Neuronal stem cell (in vitro differentiated cells): Measurements from ENCODE around the gene KLF2. TPM values are rescaled to one million over a fixed set of nuclear protein-coding genes. Genes with fewer than 3 reads are reported as not detected.

Source experiments
- DNase-seq: peaks from one replicate; pipeline ENCODE4 v3.0.0-alpha.2; 2013; ENCODE audit warnings: low spot score
- H2AFZ ChIP-seq: one replicate; pipeline ENCODE4 v1.6.1; 2013; ENCODE audit warnings: mild to moderate bottlenecking, low read length, inconsistent platforms
- H2AK5ac ChIP-seq: 2 replicates; pipeline ENCODE4 v1.6.1; 2013; ENCODE audit warnings: low read depth, mild to moderate bottlenecking, inconsistent platforms, low read length, moderate library complexity, mixed read lengths
- H2BK120ac ChIP-seq: 2 replicates; pipeline ENCODE4 v1.6.1; 2013; ENCODE audit warnings: low read depth, mild to moderate bottlenecking, inconsistent platforms, low read length, moderate library complexity, mixed read lengths
- H2BK12ac ChIP-seq: one replicate; pipeline ENCODE4 v1.6.1; 2013; ENCODE audit warnings: low read length, inconsistent platforms
- H2BK15ac ChIP-seq: 2 replicates; pipeline ENCODE4 v1.6.1; 2013; ENCODE audit warnings: mild to moderate bottlenecking, low read length, inconsistent platforms, mixed read lengths
- H2BK5ac ChIP-seq: one replicate; pipeline ENCODE4 v1.6.1; 2013; ENCODE audit warnings: inconsistent platforms, mild to moderate bottlenecking, low read length, moderate library complexity
- H3K14ac ChIP-seq: one replicate; pipeline ENCODE4 v1.6.1; 2013; ENCODE audit warnings: low read length, inconsistent platforms
- H3K18ac ChIP-seq: 2 replicates; pipeline ENCODE4 v1.6.1; 2013; ENCODE audit warnings: low read length, inconsistent platforms
- H3K23ac ChIP-seq: 2 replicates; pipeline ENCODE4 v1.6.1; 2013; ENCODE audit warnings: low read depth, mild to moderate bottlenecking, mixed read lengths, low read length, inconsistent platforms; ENCODE audit not compliant: poor library complexity
- H3K27ac ChIP-seq: replicated peaks from 3 replicates; pipeline ENCODE4 v1.5.1; 2013; ENCODE audit warnings: low read length, inconsistent platforms
- H3K27me3 ChIP-seq, 3 experiments: 2 replicates each; pipeline ENCODE4 v1.6.1; 2013; ENCODE audit warnings: low read length in 3 of 3, mild to moderate bottlenecking in 2 of 3, inconsistent platforms in 1 of 3, low read depth in 1 of 3, mixed read lengths in 1 of 3, moderate library complexity in 1 of 3; ENCODE audit not compliant: control insufficient read depth in 3 of 3, insufficient read depth in 3 of 3
- H3K36me3 ChIP-seq, 2 donors: replicated peaks in 1 of 2; 2 replicates each; pipeline ENCODE4 v1.6.1; 2013; ENCODE audit warnings: low read length in 2 of 2; ENCODE audit not compliant: control insufficient read depth in 2 of 2, insufficient read depth in 2 of 2
- H3K4ac ChIP-seq: 2 replicates; pipeline ENCODE4 v1.6.1; 2013; ENCODE audit warnings: inconsistent platforms, mild to moderate bottlenecking, low read length, moderate library complexity
- H3K4me1 ChIP-seq, 2 donors: 1 replicate in 1 of 2; 2 replicates in 1 of 2; pipeline ENCODE4 v1.6.1; 2013; ENCODE audit warnings: low read length in 2 of 2, low read depth in 1 of 2; ENCODE audit not compliant: control insufficient read depth in 2 of 2, insufficient read depth in 1 of 2
- H3K4me2 ChIP-seq: one replicate; pipeline ENCODE4 v1.6.1; 2013; ENCODE audit warnings: mild to moderate bottlenecking, low read length, inconsistent platforms; ENCODE audit not compliant: insufficient read depth, poor library complexity, severe bottlenecking
- H3K4me3 ChIP-seq, 2 donors: 2 replicates each; pipeline ENCODE4 v1.5.1; 2013; ENCODE audit warnings: low read length in 2 of 2, mild to moderate bottlenecking in 2 of 2, inconsistent platforms in 1 of 2, moderate library complexity in 1 of 2
- H3K79me1 ChIP-seq: one replicate; pipeline ENCODE4 v1.6.1; 2013; ENCODE audit warnings: low read depth, mild to moderate bottlenecking, inconsistent platforms, low read length, moderate library complexity
- H3K9ac ChIP-seq: one replicate; pipeline ENCODE4 v1.6.1; 2013; ENCODE audit warnings: mild to moderate bottlenecking, low read depth, low read length, inconsistent platforms; ENCODE audit not compliant: poor library complexity
- H3K9me3 ChIP-seq, 2 donors: replicated peaks in 1 of 2; 2 replicates each; pipeline versions ENCODE3 to v1.6.1; 2013; ENCODE audit warnings: low read length in 2 of 2, mild to moderate bottlenecking in 2 of 2, inconsistent platforms in 1 of 2, low read depth in 1 of 2, mixed read lengths in 1 of 2, moderate library complexity in 1 of 2; ENCODE audit not compliant: control insufficient read depth in 2 of 2, insufficient read depth in 1 of 2
- H4K8ac ChIP-seq: one replicate; pipeline ENCODE4 v1.6.1; 2013; ENCODE audit warnings: low read depth, mild to moderate bottlenecking, inconsistent platforms, low read length, moderate library complexity
- H4K91ac ChIP-seq: one replicate; pipeline ENCODE4 v1.6.1; 2013; ENCODE audit warnings: low read length, low read depth, mild to moderate bottlenecking, inconsistent platforms; ENCODE audit not compliant: poor library complexity
- WGBS, 2 donors: extraction: QIAGEN DNeasy Blood & Tissue Kit; methylation state at CpG; one replicate each; pipeline ENCODE4 v1.1.7; 2013; ENCODE audit warnings: missing lambda C conversion rate in 2 of 2, mixed read lengths in 1 of 2; ENCODE audit not compliant: insufficient read length in 2 of 2, insufficient replicate concordance in 1 of 2; ENCODE audit errors: extremely low coverage in 2 of 2; 5-methylcytosine and 5-hydroxymethylcytosine counted together
- polyA plus RNA-seq, 2 experiments: library from polyadenylated mRNA; stranded (reverse); fragments of 200-250 nt; gene quantifications; one replicate each; pipeline ENCODE4 v1.2.3, GENCODE V29; 2013

KLF2 gene
- 0.13 TPM for polyA plus RNA-seq (2013, experiment 1 of 2)
- 0.12 TPM for polyA plus RNA-seq (2013, experiment 2 of 2)

DNA sequence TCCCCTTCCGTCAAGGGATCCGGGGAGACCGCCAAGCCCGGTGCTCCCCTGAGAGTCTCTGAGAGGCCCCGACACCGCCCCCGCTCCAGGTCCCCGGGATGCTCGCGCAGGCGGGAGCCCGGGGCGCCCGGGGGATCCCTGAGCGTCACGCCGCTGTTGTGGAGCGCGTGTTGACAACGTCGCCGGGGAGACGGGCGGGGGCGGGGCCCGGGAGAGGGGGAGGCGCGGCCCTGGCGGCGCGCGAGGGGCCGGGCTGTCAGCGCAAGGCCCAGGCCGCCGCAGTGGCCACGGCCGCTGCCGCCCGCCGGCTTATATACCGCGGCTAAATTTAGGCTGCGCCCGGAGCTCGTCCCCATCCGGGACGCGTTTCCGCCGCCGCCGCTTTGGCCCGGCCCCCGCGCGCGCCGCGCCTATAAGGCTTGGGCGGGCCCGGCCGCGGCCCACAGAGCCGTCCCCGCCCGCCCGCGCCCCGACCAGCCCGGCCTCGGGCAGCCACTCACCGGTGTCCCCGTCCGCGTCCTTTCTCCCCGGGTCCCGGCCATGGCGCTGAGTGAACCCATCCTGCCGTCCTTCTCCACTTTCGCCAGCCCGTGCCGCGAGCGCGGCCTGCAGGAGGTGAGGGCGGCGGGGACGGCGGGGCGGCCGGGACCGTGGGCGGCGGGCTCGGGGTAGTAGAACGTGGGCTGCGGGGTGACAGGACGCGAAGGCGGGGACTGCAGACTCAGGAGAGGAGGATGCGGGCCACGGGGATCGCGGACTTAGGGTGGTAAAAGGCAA, at the start of gene KLF2:
Gene KLF2, plus strand, starts transcription at position 443 of the 777 bp plus-strand sequence. Its CDS starts 98 bp downstream, at position 541.
- DNase-seq, result peak; percentile 78
- Histone ChIP-seq H3K4me1 (peaks cover 0 to 7% of the 10 kb centered on the region in 2 donors), H3K4me3 (peak within 1 kb of the TSS; percentile 64 to 78), H3K18ac (peak within 1 kb of the TSS; percentile 83), H3K9me3 (peaks cover 0 to 1% of the 10 kb centered on the region in 2 donors), H3K9ac (peak within 1 kb of the TSS; percentile 77), H2AK5ac (peak within 1 kb of the TSS; percentile 25), H4K91ac (no peak within 1 kb of the TSS), H3K14ac (peak within 1 kb of the TSS; percentile 8), H3K4me2 (peak within 1 kb of the TSS; percentile 93), H3K27me3 (peaks cover 34 to 69% (median 35%) of the 10 kb centered on the region in 3 experiments), H2AFZ (peak within 1 kb of the TSS; percentile 97), H3K23ac (peak within 1 kb of the TSS; percentile 91), H2BK15ac (no peak within 1 kb of the TSS), H2BK12ac (no peak within 1 kb of the TSS), H2BK5ac (no peak within 1 kb of the TSS), H3K4ac (no peak within 1 kb of the TSS), H2BK120ac (peak within 1 kb of the TSS; percentile 47), H4K8ac (no peak within 1 kb of the TSS), H3K79me1 (no peaks in the 10 kb centered on the region), H3K27ac (no peak within 1 kb of the TSS), H3K36me3 (peaks cover 0 to 2% of the 10 kb centered on the region in 2 donors)
- no CpG with 5 or more reads among the region's 105 CpGs for WGBS, 2 donors

DNA sequence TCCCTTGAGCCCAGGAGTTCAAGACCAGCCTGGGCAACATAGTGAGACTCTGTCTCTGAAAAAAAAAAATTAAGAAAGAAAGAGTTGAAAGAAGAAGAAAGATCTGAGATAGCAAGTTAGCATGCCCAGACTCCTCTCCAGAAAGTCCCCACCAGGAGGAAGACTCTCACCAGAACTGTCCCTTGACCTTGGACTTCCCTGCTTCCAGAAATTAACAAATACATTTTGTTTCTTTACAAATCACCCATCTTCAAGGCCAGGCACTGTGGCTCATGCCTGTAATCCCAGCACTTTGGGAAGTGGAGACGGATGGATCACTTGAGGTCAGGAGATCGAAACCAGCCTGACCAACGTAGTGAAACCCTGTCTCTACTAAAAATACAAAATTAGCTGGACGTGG, 44.3 kb upstream of the KLF2 start:
- Histone ChIP-seq H2AK5ac (no peak overlapping the region), H3K4me3 (no peak overlapping the region), H3K14ac (no peak overlapping the region), H3K4ac (no peak overlapping the region), H3K79me1 (no peaks in the 10 kb centered on the region), H3K18ac (no peak overlapping the region), H3K36me3 (no peaks in the 10 kb centered on the region), H2BK5ac (no peak overlapping the region), H3K27me3 (peaks cover 0 to 28% (median 0%) of the 10 kb centered on the region in 3 experiments), H2BK120ac (no peak overlapping the region), H2AFZ (no peak overlapping the region), H3K4me2 (no peak overlapping the region), H3K4me1 (peaks cover 0 to 2% of the 10 kb centered on the region in 2 donors), H4K8ac (no peak overlapping the region), H2BK15ac (no peak overlapping the region), H3K27ac (no peak overlapping the region), H2BK12ac (no peak overlapping the region), H3K9me3 (no peaks in the 10 kb centered on the region), H4K91ac (no peak overlapping the region), H3K23ac (no peak overlapping the region), H3K9ac (no peak overlapping the region)
- WGBS, 2 donors, result no CpG with 5 or more reads among the region's 4 CpGs
- DNase-seq, result no peak

DNA sequence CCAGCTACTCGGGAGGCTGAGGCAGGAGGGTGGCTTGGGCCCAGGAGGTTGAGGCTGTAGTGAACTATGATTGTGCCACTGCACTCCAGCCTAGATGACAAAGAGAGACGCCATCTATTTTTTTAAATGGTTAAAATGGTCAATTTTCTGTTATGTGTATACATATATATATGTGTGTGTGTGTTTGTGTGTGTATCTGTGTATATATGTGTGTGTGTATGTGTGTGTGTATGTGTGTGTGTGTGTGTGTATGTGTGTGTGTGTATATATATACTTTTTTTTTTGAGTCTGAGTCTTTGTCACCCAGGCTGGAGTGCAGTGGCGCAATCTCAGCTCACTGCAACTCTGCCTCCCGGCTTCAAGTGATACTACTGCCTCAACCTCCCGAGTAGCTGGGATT, 42.9 kb upstream of the KLF2 start:
- no peak overlapping the region for H3K27ac ChIP-seq
- no peaks in the 10 kb centered on the region for H3K79me1 ChIP-seq
- H2BK5ac ChIP-seq, result no peak overlapping the region
- H4K91ac ChIP-seq, result no peak overlapping the region
- H3K14ac ChIP-seq, result no peak overlapping the region
- no peaks in the 10 kb centered on the region for H3K36me3 ChIP-seq
- no peak overlapping the region for H2AFZ ChIP-seq
- no peak for DNase-seq
- no peak overlapping the region for H3K4ac ChIP-seq
- no peak overlapping the region for H4K8ac ChIP-seq
- no peak overlapping the region for H3K9ac ChIP-seq
- H3K4me1 ChIP-seq, result peaks cover 2 to 5% of the 10 kb centered on the region in 2 donors
- no CpG with 5 or more reads among the region's 5 CpGs for WGBS, 2 donors
- no peak overlapping the region for H2BK120ac ChIP-seq
- H3K4me3 ChIP-seq, result no peak overlapping the region
- H2BK12ac ChIP-seq, result no peak overlapping the region
- no peaks in the 10 kb centered on the region for H3K9me3 ChIP-seq
- no peak overlapping the region for H3K4me2 ChIP-seq
- no peak overlapping the region for H3K18ac ChIP-seq
- H2BK15ac ChIP-seq, result no peak overlapping the region
- peaks cover 0 to 41% (median 0%) of the 10 kb centered on the region in 3 experiments for H3K27me3 ChIP-seq
- no peak overlapping the region for H2AK5ac ChIP-seq
- H3K23ac ChIP-seq, result no peak overlapping the region

DNA sequence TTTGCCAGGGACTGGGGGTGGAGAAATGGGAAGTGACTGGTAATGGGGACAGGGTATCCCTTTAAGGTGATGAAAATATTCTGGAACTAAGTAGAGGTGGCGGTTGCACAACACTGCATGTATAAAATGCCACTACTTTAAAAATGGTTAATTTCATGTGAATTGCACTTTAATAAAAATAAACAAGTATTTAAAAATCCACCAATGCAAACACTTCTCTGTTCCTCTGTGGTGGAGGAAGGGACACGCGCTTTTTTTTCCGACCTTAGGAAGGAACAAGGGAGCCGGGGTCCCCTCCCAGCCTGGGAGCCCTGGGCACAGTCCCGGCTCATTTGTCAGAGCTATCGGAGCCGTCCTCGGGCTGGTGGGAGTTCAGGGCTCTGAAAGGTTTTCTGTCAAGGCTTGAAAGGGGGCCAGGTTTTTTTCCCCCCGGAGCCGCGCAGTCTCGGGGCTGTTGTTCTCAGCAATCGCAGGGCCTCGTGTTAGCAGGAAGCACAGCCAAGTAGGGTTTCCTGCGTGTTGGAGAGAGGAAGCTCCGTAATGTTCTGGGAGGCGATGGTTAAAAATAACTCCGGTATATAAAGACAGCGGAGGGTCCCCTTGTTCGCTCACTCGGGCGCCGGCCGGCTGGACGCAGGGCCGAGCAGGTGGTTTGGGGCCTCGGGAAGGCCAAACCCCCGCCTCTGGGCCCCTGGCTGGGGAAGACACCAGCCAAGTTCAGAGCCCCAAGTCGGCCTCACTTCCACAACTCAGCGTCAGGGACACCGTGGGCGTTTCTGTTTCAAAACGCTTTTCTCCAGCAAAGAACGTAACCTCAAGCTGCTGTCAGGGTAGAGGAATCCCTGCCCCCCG, 41.2 kb upstream of the KLF2 start:
- H3K27ac ChIP-seq, result no peak overlapping the region
- H3K79me1 ChIP-seq, result no peaks in the 10 kb centered on the region
- no peak overlapping the region for H2BK5ac ChIP-seq
- H3K9me3 ChIP-seq, result no peaks in the 10 kb centered on the region
- DNase-seq, result no peak
- no peak overlapping the region for H4K91ac ChIP-seq
- no peaks in the 10 kb centered on the region for H3K36me3 ChIP-seq
- H3K4me1 ChIP-seq, result peaks cover 2 to 5% of the 10 kb centered on the region in 2 donors
- WGBS, 2 donors, result no CpG with 5 or more reads among the region's 36 CpGs
- H2AK5ac ChIP-seq, result no peak overlapping the region
- H3K4me2 ChIP-seq, result no peak overlapping the region
- H3K9ac ChIP-seq, result no peak overlapping the region
- H3K23ac ChIP-seq, result no peak overlapping the region
- no peak overlapping the region for H2BK120ac ChIP-seq
- no peak overlapping the region for H2BK15ac ChIP-seq
- no peak overlapping the region for H3K4ac ChIP-seq
- H3K27me3 ChIP-seq, result peaks cover 0 to 50% (median 0%) of the 10 kb centered on the region in 3 experiments
- peak overlapping the region; percentile 31 for H3K14ac ChIP-seq
- H3K18ac ChIP-seq, result peak overlapping the region; percentile 67
- no peak overlapping the region for H2BK12ac ChIP-seq
- H4K8ac ChIP-seq, result no peak overlapping the region
- H3K4me3 ChIP-seq, result peak overlapping the region in 1 of 2 donors; percentile 15
- peak overlapping the region; percentile 93 for H2AFZ ChIP-seq
